ENCODE results near the gene C17orf113.

Gene C17orf113

DNA sequence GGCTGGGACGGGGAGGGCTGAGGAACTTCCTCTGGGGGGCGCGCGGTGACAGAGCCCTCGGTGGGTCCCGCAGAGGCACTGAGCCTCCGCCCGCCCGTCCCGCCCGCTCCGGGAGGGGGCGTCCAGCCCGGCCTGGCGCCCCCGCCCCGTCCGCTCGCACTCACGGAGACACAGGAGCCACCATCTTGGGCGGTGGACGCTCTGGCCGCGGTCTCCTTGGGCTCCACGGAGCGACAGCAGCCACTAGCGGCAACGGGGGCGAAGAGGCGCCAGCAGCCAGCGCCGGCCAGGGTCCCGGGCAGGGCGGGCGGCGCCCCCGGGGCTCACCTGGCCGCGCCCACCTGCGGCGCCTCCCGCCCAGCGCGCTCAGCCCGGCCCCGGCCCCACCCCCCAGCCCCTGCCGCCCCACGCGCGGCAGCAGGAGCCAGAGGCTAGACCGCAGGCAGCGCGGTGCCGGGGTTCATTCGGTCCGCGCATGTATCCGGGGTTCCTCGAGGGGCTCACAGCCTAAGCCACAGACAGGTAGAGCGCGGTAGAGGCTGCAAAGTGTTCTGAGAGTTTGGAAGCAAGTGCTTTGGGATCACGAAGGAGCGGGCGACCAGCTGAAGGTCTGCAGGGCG, at the start of gene C17orf113:
Gene C17orf113 (minus strand): TSS at position 209 of the 620 bp plus-strand sequence. CDS start 7,225 bp downstream, outside the sequence.
- no peak for DNase-seq (ENCODE audit: low spot score)

DNA sequence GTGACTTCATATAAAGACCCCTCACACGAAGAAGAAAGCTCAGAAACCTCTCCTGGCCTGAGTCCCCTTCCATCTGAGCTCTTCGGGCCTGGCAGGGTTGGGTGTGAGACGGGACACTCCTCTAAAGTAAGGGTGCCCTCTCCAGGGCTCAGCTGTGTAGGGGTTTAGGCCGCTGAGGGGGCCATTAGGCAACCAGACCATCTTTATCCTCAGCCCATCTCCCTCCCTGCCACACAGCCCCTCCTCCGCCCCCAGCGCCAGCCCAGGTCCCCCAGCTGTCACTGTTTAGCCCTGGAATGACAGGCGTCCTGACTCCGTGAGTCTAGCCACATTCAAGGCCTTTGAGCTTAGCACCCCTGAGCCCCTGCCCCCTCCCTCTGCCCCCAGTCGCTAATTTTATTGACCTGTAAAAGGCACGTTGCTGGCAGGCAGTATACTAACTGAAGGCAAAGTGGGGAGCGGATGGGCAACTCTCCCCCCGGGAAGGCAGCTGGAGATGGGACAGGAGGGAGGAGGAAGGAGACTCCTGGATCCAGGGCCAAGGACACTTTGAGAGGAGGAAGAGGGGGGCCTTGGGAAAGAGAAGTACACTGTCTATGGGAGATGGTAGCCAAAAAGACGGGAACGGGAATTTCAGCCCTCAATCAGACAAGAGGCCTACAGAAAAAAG, 48.5 kb upstream of the C17orf113 start:
- DNase-seq (ENCODE audit: low spot score) = no peak

DNA sequence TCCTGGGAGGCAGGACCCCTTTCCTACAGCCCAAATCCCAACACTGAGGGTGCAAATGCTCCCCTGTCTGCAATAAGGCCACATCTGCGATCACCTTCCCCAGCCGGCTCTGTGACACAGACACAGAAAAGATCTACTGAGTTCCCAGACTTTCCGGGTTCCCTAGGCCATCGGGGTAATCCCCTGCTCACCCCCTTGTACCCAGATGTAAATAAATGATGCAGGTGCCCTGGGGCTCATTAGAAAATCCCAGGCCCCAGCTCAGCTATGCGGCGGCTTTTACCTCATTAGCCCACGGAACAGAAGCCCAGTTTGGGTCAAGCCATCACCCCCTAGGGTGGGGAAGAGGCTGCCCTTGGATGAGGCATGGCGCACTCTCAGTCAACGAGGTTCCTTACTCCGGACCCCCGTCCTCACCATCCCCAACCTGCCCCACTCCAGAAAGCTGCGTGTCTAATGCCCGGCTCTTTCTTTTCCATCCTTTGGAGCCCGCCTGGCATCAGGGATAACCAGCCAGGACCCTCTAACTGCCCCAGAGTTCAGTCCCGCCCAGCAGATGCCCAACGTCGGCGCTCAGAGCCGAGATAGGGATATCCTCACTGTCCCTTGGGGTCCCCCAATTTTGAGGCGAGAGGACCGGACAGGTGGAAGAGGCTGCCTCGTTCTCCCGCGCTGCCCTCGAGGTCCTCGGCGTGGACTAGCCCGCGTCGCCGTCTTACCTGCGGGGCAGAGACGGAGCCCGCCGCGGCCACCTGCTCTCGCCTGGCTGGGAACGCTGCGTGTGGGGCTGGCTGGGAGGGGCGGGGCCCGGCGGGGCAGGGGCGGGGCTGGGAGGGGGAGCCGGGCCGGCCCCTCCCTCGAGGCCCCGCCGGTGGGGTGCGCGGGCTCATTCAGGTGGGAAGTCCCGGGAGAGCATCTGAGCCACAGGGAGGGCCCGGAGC, 47.6 kb upstream of the C17orf113 start, which contains the start of gene ZNF385C:
Gene ZNF385C (minus strand): TSS at position 783 of the 941 bp plus-strand sequence. CDS start 35,417 bp downstream, outside the sequence.
- DNase-seq (ENCODE audit: low spot score) = no peak

DNA sequence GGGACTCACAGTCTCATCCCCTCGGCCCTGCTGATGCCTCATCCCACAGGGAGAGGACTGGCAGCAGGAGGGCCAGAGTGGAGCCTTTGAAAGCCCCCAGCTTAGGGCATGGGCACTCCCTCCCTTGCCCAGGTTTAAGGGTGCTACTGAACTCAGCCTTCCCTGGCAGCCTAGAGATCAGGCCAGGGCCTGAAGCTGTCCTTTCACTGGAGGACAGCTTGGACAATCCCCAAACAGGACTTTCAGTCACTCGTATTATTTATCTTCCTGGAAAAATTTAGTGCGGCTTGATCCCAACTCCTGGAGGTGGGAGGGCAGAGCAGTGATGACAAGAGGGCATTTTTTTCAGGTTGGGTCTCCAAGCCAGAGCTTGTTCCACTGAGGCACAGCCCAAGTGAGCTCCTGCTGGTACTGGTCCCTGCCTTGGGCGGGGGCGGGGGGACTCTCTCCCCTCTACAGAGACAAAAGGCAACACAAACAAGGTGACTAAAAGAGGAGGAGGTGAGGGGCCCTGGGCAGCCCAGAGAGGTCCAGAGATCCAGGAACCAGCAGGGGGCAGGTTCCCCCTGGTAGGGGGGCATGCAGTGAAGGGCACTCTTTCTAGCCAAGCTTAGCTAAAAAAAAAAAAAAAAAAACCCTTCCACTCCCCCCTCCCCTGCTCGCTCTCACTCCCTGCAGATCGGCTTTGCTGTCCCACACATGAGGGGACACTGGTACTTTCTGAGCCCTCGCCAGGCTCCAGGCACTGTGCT, 46.1 kb upstream of the C17orf113 start:
- DNase-seq (ENCODE audit: low spot score) = no peak

DNA sequence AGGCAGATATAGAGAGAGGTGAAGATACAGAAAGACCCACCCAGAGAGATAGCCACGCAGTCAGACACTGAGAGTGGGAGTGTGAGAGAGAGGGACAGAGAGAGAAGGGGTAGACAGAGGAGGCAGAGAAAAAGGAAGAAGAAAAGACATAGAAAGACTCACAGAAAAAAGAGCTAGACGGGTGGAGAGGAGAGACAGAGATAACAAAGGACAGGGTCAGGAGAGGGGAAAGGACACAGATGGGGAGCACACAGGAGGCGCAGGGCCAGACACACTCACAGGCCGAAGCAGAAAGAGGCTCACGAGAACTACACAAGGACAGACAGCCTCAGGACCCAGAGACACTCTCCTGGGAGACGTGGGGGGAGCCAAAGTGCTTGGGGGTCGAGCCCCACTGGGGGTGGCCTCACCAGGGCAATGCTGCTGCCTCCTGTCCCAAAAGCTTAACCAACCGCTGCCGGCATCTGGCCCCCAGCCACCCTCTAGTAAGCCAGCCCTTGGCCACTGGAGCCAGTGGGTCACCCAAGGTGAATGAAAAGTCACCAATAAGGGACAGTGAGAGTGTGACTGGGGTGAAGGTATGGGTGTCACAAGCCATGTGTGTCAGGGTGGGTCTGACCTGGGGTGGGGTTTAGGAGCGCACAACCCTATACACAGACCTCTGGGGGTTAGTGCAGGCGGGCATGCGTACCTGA, 44.1 kb upstream of the C17orf113 start:
- DNase-seq (ENCODE audit: low spot score) = no peak

DNA sequence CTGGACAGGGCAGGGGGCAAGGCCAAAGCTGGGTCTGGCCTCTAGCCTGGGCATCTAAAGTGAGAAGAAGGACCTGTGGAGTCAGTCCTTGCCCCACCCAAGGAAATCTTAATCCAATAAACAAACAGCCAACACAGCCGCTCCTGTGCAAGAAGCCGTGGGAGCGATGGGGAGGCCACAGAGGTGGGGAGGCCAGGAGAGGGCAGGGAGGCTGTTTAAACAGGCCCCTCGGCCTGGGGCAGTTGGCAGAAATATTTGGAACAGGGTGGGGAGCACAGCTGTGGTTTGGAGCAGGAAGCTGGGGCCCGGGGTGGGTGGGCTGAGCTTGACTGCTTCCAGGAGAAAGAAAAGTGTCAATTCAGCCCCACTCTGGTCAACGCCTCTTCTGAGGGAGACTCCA, 42.5 kb upstream of the C17orf113 start:
- DNase-seq (ENCODE audit: low spot score) = no peak

DNA sequence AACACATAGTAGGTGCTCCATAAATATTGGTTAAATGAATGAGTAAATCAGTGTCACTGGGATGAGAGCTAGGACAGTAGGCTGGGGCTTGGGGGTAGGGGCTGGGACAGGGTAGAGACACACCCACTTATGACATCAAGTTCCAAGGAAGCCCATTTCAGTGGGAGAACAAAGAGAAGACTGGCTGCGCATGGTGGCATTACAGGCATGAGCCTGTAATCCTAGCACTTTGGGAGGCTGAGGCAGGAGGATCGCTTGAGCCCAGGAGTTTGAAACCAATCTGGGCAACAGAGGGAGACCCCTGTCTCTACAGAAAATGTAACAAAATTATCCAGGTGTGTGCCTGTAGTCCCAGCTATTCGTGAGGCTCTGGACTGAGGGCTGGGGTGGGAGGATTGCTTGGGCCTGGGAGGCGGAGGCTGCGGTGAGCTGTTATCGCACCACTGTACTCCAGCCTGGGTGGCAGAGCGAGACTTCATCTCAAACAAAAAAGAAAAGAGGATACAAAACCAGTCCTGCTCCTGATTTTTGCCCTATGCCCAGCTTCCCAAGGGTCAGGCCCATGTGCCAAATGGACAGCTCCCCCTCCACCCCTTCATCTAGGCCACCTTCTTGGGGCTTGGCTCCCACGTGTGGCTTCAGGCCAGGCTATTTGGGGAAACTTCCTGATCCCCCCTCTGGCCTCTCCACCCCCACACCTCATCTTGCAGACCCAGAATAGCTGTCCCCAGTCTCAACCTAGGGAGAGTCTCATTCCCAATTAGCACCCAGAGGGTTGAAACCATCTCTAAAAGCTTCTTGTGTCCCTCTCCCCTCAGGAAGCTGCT, 40.8 kb upstream of the C17orf113 start:
- DNase-seq (ENCODE audit: low spot score) = no peak

DNA sequence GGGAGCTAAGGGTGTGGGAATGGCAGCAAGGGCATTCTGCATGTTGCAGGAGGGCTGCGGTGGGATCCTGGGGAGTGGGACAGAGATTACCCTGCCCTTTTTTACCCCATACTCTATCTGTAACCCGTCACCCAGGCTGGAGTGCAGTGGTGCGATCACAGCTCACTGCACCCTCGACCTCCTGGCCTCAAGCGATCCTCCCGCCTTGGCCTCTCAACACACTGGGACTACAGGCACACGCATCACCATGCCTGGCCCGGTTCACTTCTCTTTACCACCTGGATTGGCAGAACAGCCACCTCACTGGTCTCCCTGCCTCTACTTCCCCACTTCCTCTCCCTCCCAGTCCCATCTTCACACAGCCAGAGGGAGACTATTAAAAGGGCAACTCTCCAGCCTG, 38.3 kb upstream of the C17orf113 start:
- no peak for DNase-seq (ENCODE audit: low spot score)

DNA sequence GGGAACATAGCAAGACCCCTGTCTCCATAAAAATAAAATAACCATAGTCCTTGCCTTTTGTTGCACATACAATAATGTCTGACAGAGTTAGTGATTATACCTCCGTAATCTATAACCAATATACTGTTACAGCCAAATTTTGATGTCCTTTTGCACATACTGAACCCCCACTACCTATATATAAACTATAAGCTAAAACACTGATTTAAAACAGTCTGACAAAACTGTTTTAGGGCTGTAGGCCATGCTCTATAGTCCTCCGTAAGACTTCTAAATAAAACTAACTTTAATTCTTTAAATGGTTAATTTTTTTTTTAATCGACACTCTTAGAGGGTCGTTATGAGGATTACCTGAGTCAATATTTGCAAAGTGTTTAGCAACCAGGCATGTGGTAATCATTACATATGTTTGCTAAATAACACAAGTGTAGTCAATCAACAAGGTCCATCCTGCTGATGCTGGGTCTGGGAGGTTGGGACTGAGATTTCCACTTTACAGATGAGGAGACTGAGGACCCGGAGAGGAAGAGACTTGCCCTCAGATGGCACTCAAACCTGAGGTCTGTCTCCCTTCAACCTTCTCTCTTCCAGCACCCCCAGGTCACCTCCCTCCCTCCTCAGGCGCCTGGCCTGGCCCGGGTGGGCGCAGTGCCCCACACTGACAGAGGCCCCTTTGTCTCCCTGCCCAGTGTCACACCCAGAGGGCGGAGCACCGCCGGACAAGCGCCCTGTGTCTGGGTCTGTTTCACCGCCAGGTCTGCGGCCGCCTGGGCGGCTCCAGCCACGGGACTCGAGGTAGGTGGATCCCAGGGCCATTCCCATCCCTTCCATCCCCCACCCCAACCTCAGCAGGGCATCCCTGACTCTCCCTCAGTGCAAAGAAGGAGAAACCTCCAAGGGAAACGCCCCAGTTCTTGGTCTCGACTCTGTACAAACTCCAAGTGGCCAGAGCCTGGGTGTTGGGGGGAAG, 37.6 kb upstream of the C17orf113 start:
- no peak for DNase-seq (ENCODE audit: low spot score)

DNA sequence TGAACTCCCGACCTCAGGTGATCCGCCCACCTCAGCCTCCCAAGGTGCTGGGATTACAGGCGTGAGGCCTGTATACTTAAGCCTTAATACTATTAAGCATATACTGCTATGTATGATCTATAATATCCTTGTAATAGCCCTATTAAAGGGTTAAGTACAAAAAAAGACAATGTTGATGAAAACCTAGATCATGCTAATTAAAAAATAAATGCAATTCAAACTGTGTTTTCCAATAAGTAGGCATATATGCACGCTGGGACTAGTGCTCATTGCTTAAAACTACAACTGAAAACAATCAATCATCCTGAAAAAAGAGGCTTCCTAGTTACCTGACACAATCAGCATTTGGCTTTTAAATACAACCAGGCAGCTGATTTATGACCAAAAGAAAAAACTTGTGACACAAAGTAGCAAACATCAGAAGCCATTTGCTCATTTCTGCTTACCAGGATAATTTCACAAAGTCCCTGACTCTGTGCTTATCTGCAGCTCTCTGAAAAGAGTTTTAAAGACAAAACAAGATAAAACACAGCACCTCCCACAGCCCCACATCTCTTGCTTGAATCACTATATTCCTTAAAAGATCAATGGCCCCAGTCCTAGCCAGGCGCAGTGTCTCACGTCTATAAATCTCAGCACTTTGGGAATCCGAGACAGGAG, 36.8 kb upstream of the C17orf113 start:
- DNase-seq (ENCODE audit: low spot score) = no peak

DNA sequence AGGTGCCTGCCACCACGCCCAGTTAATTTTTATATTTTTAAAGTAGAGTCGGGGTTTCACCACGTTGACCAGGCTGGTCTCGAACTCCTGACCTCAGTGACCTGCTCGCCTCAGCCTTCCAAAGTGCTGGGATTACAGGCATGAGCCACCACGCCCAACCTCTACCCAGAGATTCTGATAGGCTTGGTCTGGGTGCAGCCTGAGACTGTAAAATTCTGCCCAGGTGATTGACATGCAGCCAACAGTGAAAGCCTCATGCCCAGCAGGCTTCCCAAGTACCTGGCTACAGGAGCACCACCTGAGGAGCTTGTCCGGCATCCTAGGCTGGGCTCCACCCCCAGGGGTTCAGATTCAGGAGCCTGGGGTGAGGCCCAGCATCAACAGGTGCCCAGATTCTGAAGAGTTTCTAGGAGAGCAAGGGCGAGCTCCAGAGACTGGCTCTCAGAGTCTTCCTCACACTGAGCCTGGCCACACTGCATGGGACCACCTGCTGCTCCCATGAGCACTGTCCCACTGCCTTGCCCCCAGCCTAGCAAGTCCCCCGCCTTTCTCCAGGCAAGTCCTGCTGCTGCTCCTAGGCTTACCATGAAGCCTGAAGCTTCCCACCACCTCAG, 31.2 kb upstream of the C17orf113 start:
- DNase-seq (ENCODE audit: low spot score) = no peak

DNA sequence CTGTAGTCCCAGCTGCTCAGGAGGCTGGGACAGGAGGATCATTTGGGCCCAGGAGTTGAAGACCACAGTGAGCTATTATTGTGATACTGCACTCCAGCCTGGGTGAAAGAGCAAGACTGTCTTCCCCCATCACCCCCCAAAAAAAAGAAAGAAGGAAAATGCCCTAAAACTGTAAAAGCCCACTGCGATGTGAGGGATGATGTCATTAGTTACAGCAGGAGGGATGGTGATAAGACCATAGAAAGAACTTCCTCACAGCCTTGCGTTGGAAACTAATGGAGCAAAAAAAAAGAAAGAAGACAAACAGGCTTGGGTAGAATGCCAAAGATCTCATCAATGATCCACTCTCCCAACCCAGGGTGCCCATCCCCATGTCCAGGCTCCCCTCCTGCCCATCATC, 29.1 kb upstream of the C17orf113 start:
- no peak for DNase-seq (ENCODE audit: low spot score)

DNA sequence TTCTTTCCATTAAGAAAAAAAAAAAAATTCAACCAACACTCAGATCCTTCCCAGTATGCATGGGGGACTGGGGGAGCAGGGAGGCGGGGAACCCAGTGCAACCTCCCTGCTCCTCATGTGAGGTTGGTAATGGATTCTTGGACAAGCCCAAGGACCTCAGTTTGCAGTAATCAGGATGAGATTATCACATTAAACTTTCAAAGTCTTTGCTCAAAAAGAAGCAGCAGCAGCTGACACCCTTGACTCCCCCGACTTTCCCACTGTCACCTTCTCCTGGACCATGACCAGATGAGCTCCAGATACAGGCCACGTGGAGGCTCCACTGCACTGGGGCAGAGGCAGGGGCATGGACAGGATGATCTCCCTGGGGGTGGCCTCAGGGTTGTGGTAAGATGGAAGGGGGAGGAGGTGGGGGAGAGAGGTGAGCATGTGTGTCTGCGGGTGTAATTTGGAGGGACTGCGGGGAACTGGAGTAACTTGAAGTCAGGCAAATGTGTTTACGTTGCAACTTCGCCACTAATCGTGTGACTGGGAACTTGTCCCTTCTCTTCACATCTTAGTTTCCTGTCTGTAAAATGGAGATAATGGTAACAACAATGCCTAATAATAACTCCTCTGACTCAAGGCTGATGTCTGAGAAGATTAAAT, 28.1 kb upstream of the C17orf113 start:
- no peak for DNase-seq (ENCODE audit: low spot score)

DNA sequence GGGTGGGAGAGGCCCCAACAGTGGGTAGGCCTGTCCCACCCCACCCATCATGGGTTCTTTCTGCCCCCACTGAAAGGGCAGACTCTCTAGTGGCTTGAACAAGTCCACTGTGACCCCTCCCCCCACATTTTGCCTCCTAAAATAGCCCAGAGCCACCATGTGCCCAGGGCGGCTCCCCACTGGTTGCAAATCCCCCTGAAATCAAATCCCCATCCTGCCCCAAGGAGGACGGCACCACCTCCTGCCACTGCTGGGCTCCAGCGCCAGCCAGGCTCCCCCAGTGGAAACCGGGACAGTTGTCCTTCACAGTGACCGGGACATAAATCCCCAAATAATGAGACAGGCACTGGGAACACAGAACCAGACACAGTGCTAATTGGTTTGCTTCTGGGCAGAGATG, 27.4 kb upstream of the C17orf113 start:
- DNase-seq (ENCODE audit: low spot score) = no peak

DNA sequence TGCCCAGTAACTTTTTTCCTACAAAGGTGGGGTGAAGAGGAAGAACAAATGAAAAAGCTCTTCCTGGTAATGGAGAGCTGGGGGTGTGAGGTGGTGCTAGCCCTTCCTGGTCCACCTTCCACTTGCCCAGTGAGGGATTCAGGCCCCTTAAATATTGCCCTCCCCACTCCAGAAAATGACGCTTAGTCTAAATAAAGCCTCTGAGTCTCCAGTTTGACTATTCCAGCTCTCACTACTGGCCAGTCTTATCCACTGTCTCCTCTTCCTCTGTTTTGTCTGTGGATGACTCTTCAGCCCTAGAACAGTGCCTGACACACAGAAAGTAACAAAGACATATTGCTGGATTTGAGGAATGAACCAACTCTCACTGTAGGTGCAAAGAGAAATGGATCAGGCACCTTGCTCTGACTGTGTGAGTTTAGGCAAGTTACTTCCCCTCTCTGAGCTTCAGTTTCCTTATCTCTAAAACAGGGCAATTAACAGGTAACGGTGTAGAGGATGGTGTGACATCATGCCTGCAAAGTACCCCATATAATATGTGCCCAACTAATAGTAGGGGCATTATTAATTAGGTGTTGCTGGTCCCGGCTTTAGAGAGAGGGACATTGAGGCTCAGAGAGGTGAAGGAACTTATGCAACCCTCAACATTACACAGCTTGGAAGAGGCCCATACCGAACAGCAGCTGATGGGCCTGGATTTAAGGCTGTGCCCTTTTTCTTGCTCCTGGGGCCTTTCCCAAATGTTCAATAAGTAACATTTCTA, 26.6 kb upstream of the C17orf113 start:
- DNase-seq (ENCODE audit: low spot score) = no peak

DNA sequence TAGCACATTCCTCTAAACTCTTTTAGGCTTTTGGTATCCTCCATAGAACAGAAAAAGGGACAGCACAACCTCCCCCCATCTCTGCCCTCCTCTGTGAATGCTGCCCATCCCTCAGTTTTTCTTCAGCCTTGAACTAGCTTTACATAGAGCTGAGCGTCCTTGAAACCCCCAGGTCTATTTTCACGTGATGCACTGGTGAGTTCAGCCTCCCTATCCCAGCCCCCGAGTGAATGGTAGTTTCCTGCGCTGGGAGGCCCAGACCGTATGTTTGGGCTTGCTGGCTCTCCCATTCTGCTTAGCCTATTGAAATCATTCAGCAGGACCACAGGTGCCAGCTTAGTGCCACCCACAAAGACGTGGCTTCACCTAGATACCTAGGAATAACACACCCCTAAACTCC, 25.4 kb upstream of the C17orf113 start:
- DNase-seq (ENCODE audit: low spot score) = no peak
